Muscle of leg (tissue), 9 donors: ENCODE measurements around the gene MT1E. TPM values are rescaled to one million over a fixed set of nuclear protein-coding genes. Genes with fewer than 3 reads are reported as not detected.

Source experiments
- polyA plus RNA-seq, 8 donors: library from polyadenylated mRNA; unstranded; fragments of 120-200 nt; gene quantifications; one replicate each; pipeline versions ENCODE4 v1.2.1 to v1.2.3, GENCODE V29; 2013; ENCODE audit warnings: inconsistent platforms in 1 of 8, low replicate concordance in 1 of 8; ENCODE audit not compliant: insufficient read length in 8 of 8, insufficient read depth in 1 of 8
- total RNA-seq: library from RNA; stranded (reverse); fragments of 120-200 nt; gene quantifications from one replicate; pipeline ENCODE4 v1.2.4, GENCODE V29; 2013

MT1E gene
- total and polyA plus RNA-seq, 9 donors, result 7.4 to 29.0 (median 12.3) TPM

Other genes starting within 250 kb of the MT1E start
- gene AMFR, start 200.2 kb upstream of the MT1E start, total RNA-seq, result 49.1 TPM
- gene AMFR, start 200.2 kb upstream of the MT1E start, polyA plus RNA-seq, result 10 to 100 TPM; 36.6 to 70.4 (median 51.5) TPM
- 73.8 TPM for gene NUDT21, start 174.4 kb upstream of the MT1E start, total RNA-seq
- 10 to 100 TPM; 47.3 to 77.1 (median 61.6) TPM for gene NUDT21, start 174.4 kb upstream of the MT1E start, polyA plus RNA-seq
- 39.3 TPM for gene OGFOD1, start 174.2 kb upstream of the MT1E start, total RNA-seq
- gene OGFOD1, start 174.2 kb upstream of the MT1E start, polyA plus RNA-seq, result 10 to 100 TPM; 30.7 to 46.2 (median 37.8) TPM
- 58.3 TPM for gene BBS2, start 105.8 kb upstream of the MT1E start, total RNA-seq
- 10 to 100 TPM; 27.9 to 42.7 (median 36.2) TPM for gene BBS2, start 105.8 kb upstream of the MT1E start, polyA plus RNA-seq
- gene MT4, start 60.7 kb upstream of the MT1E start, total RNA-seq, result not detected
- not detected for gene MT4, start 60.7 kb upstream of the MT1E start, polyA plus RNA-seq
- 12.6 TPM for gene MT3, start 36.3 kb upstream of the MT1E start, total RNA-seq
- gene MT3, start 36.3 kb upstream of the MT1E start, polyA plus RNA-seq, result 10 to 100 TPM in 3 of 8 donors, 1 to 10 TPM in 5; 3.9 to 15.8 (median 9.0) TPM
- 9.9 TPM for gene MT2A, start 17.2 kb upstream of the MT1E start, total RNA-seq
- 10 to 100 TPM; 14.6 to 31.5 (median 25.5) TPM for gene MT2A, start 17.2 kb upstream of the MT1E start, polyA plus RNA-seq
- gene MT1M, start 6.9 kb downstream of the MT1E start, total RNA-seq, result 2.4 TPM
- gene MT1M, start 6.9 kb downstream of the MT1E start, polyA plus RNA-seq, result 1 to 10 TPM in 2 of 8 donors, under 1 TPM in 6; 0.34 to 1.2 (median 0.59) TPM
- gene MT1A, start 12.9 kb downstream of the MT1E start, total RNA-seq, result 0.58 TPM
- gene MT1A, start 12.9 kb downstream of the MT1E start, polyA plus RNA-seq, result under 1 TPM in 2 of 8 donors, not detected in 6; 0.41 to 0.55 TPM
- gene MT1B, start 26.1 kb downstream of the MT1E start, total RNA-seq, result not detected
- under 1 TPM in 1 of 8 donors, not detected in 7; 0.64 TPM for gene MT1B, start 26.1 kb downstream of the MT1E start, polyA plus RNA-seq
- gene MT1F, start 32.2 kb downstream of the MT1E start, total RNA-seq, result not detected
- gene MT1F, start 32.2 kb downstream of the MT1E start, polyA plus RNA-seq, result 1 to 10 TPM in 6 of 8 donors, under 1 TPM in 2; 0.35 to 3.9 (median 1.3) TPM
- gene MT1G, start 42.3 kb downstream of the MT1E start, total RNA-seq, result 1.2 TPM
- 10 to 100 TPM in 2 of 8 donors, 1 to 10 TPM in 1, under 1 TPM in 3, not detected in 2; 0.42 to 21.4 (median 4.3) TPM for gene MT1G, start 42.3 kb downstream of the MT1E start, polyA plus RNA-seq
- 0.40 TPM for gene MT1H, start 44.0 kb downstream of the MT1E start, total RNA-seq
- gene MT1H, start 44.0 kb downstream of the MT1E start, polyA plus RNA-seq, result 1 to 10 TPM in 3 of 8 donors, under 1 TPM in 1, not detected in 4; 0.47 to 8.7 (median 6.6) TPM
- gene MT1X, start 56.7 kb downstream of the MT1E start, total RNA-seq, result 16.8 TPM
- 10 to 100 TPM in 6 of 8 donors, 1 to 10 TPM in 2; 7.3 to 15.6 (median 11.0) TPM for gene MT1X, start 56.7 kb downstream of the MT1E start, polyA plus RNA-seq
- 54.6 TPM for gene NUP93, start 104.3 kb downstream of the MT1E start, total RNA-seq
- gene NUP93, start 104.3 kb downstream of the MT1E start, polyA plus RNA-seq, result 10 to 100 TPM; 42.9 to 49.1 (median 45.1) TPM
- gene SLC12A3, start 239.4 kb downstream of the MT1E start, total RNA-seq, result 0.04 TPM
- gene SLC12A3, start 239.4 kb downstream of the MT1E start, polyA plus RNA-seq, result under 1 TPM in 6 of 8 donors, not detected in 2; 0.03 to 0.07 (median 0.04) TPM